ENCODE data around the gene NWD2. TPM values are rescaled to one million over a fixed set of nuclear protein-coding genes. Genes with fewer than 3 reads are reported as not detected.

The NWD2 gene, protein sequence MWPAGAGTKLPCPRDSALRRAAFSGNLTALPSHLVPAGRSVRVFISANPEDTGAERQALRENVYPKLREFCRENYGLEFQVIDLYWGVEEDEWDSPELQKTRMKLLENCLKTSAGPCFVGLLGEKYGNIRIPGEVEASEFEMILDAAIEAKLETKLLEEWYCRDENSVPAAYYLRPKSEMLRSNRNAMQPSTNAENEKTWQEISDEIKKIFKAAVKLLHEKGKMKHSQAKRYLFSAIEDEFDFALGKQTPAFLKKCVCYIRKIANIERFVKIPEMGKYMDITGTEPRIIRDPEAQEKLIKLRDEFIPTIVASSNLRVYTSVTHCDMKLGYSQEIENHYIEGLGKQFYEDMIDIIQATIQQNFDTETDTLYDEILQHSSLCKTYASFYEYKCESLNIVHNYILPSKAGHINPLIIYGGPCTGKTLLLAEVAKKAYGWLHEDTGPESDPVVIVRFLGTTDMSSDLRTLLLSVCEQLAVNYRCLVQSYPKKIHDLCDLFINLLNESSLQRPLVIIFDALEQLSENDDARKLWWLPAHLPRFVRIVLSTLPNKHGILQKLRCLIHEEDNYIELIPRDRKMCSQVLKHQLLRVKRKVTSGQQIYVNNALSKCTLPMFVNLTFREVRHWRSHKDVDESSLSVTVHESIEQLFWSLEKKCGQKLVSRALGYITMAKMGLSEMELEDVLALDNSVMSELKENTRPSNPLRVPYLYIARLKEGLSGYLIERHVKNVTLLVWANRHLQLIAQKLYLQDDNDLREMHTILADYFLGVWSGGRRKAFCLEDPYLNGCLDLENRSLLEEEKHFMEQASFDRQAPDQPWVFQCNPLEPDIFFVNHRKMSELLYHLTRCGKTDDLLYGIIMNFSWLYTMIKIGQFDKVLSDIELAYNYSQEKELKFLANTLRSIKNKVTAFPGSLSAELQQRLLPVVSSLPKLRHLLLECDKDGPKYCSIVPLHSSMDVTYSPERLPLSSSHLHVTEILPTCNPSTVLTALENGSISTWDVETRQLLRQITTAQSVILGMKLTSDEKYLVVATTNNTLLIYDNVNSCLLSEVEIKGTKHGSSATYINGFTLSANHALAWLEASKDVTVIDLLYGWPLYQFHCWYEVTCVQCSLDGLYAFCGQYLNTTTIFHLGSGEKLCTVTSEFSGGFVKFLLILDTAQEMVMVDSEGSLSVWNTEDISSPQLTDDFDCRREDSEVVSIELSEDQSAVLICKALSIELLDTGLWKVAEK (N-terminal part only)
- 0.06 and 0.16 TPM in 2 replicates for polyA plus RNA-seq
- 0.46 and 0.49 TPM in 2 replicates for polyA minus RNA-seq

DNA sequence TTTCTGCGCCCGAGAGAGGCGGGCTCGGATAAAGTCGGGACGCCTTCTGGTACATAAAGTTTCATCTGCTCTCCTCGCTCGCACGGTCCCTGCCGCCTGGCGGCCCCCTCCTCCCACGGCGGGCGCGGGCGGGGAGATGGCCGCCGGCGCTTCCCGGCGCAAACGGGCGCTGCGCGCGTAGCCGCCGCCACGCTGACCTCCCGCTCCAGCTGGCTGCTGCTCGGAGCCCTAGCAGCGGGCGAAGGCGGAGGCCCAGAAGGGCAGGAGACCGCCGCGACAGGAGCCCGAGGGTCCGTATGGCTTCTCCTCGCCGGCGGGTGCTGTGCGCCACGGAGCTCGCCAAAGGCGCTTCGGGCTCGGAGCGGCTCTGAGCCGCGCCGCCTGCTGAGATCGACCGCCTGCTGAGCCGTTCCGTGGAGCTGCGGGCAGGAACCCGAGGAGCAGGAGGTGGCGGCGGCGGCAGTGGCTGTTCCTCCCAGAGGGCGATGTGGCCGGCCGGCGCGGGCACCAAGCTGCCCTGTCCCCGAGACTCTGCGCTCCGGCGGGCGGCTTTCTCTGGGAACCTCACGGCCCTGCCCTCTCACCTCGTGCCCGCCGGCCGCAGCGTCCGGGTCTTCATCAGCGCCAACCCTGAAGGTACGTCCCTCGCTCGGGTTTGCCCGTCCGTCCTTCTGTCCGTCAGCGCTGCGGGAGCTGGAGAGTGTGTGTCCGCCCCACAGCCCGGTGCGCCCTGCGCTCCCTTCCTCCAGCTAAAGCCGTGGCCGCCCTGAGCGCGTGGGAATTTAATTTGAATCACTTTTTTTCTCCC is at the start of gene NWD2:
Gene NWD2, plus strand, starts transcription at position 161 of the 808 bp plus-strand sequence. Its CDS starts 325 bp downstream, at position 486.
- Histone ChIP-seq H3K9me3 (ENCODE audit: low read length) (no peaks in the 10 kb centered on the region), H3K27me3 (ENCODE audit: insufficient read depth, low read depth, low read length) (peaks cover 72% of the 10 kb centered on the region), H3K4me2 (ENCODE audit: low read length) (peak within 1 kb of the TSS; percentile 45), H3K9ac (ENCODE audit: low read length) (peak within 1 kb of the TSS; percentile 50), H3K4me3 (ENCODE audit: low read length) (peak within 1 kb of the TSS; percentile 74), H3F3A (ENCODE audit: insufficient read depth, low read length, poor library complexity, severe bottlenecking) (no peaks in the 10 kb centered on the region), H2AFZ (ENCODE audit: low read depth, low read length) (no peak within 1 kb of the TSS), H3K79me2 (replicated peaks; ENCODE audit: insufficient read depth, low read length) (no peaks in the 10 kb centered on the region), H3K9me2 (ENCODE audit: insufficient read depth, low read length) (no peaks in the 10 kb centered on the region), H4K20me1 (ENCODE audit: insufficient read depth) (no peaks in the 10 kb centered on the region), H3K27ac (ENCODE audit: low read length) (no peak within 1 kb of the TSS), H3K36me3 (ENCODE audit: insufficient read depth, low read length) (no peaks in the 10 kb centered on the region)
- TF ChIP-seq EP300 (conservative IDR thresholded peaks at IDR 0.05; ENCODE audit: poor library complexity, severe bottlenecking) (no peak), SMC3 (conservative IDR thresholded peaks at IDR 0.05; ENCODE audit: poor library complexity) (peak; percentile 34), RAD21 (conservative IDR thresholded peaks at IDR 0.05) (peak; percentile 27), POLR2AphosphoS5 (IDR thresholded peaks at IDR 0.05) (no peak), TAF1 (IDR thresholded peaks at IDR 0.05; ENCODE audit: low read depth) (no peak), EZH2 (IDR thresholded peaks at IDR 0.05; ENCODE audit: borderline replicate concordance, insufficient read depth, low read length, poor library complexity, severe bottlenecking) (peak; percentile 71), MXI1 (conservative IDR thresholded peaks at IDR 0.05; ENCODE audit: poor library complexity, severe bottlenecking) (no peak)
- TF ChIP-seq, protein P1, sequence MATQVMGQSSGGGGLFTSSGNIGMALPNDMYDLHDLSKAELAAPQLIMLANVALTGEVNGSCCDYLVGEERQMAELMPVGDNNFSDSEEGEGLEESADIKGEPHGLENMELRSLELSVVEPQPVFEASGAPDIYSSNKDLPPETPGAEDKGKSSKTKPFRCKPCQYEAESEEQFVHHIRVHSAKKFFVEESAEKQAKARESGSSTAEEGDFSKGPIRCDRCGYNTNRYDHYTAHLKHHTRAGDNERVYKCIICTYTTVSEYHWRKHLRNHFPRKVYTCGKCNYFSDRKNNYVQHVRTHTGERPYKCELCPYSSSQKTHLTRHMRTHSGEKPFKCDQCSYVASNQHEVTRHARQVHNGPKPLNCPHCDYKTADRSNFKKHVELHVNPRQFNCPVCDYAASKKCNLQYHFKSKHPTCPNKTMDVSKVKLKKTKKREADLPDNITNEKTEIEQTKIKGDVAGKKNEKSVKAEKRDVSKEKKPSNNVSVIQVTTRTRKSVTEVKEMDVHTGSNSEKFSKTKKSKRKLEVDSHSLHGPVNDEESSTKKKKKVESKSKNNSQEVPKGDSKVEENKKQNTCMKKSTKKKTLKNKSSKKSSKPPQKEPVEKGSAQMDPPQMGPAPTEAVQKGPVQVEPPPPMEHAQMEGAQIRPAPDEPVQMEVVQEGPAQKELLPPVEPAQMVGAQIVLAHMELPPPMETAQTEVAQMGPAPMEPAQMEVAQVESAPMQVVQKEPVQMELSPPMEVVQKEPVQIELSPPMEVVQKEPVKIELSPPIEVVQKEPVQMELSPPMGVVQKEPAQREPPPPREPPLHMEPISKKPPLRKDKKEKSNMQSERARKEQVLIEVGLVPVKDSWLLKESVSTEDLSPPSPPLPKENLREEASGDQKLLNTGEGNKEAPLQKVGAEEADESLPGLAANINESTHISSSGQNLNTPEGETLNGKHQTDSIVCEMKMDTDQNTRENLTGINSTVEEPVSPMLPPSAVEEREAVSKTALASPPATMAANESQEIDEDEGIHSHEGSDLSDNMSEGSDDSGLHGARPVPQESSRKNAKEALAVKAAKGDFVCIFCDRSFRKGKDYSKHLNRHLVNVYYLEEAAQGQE (IDR thresholded peaks at IDR 0.05; ENCODE audit: borderline replicate concordance): no peak
- TF ChIP-seq, protein P2, sequence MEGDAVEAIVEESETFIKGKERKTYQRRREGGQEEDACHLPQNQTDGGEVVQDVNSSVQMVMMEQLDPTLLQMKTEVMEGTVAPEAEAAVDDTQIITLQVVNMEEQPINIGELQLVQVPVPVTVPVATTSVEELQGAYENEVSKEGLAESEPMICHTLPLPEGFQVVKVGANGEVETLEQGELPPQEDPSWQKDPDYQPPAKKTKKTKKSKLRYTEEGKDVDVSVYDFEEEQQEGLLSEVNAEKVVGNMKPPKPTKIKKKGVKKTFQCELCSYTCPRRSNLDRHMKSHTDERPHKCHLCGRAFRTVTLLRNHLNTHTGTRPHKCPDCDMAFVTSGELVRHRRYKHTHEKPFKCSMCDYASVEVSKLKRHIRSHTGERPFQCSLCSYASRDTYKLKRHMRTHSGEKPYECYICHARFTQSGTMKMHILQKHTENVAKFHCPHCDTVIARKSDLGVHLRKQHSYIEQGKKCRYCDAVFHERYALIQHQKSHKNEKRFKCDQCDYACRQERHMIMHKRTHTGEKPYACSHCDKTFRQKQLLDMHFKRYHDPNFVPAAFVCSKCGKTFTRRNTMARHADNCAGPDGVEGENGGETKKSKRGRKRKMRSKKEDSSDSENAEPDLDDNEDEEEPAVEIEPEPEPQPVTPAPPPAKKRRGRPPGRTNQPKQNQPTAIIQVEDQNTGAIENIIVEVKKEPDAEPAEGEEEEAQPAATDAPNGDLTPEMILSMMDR (IDR thresholded peaks at IDR 0.05; ENCODE audit: poor library complexity, severe bottlenecking): peak; percentile 28
